ENCODE measurements around the gene PLK3.
A peak's percentile ranks its signal among the peaks of the same experiment; 100 is the strongest.
"Not testable (repeated sequence)": the region's sequence is repeated elsewhere in the genome, so short reads cannot be mapped to it uniquely, and the experiment has no call there.

Gene PLK3

GRCh38 chr1:44834328-44834727 is 34.2 kb downstream of the PLK3 start:
- Histone ChIP-seq H3K9me3 (ENCODE audit: control insufficient read depth, insufficient read depth, low read length) (no peaks in the 10 kb centered on the region), H3K27me3 (ENCODE audit: control insufficient read depth, insufficient read depth, low read length) (no peaks in the 10 kb centered on the region), H3K4me3 (ENCODE audit: low read depth, low read length) (no peak overlapping the region), H3K36me3 (ENCODE audit: control insufficient read depth, insufficient read depth, low read length) (no peaks in the 10 kb centered on the region), H3K9ac (ENCODE audit: low read depth, low read length) (no peak overlapping the region), H3K27ac (ENCODE audit: low read depth, low read length) (no peak overlapping the region), H3K4me1 (ENCODE audit: control insufficient read depth, insufficient read depth, low read length) (peaks cover 12% of the 10 kb centered on the region; the same call in 1 of the 2 replicates)

GRCh38 chr1:44835738-44836675 is 35.8 kb downstream of the PLK3 start:
- no peak overlapping the region for H3K9ac ChIP-seq (ENCODE audit: low read depth, low read length)

GRCh38 chr1:44838294-44838693 is 38.1 kb downstream of the PLK3 start:
- H3K4me1 ChIP-seq (ENCODE audit: control insufficient read depth, insufficient read depth, low read length); H3K9me3 ChIP-seq (ENCODE audit: control insufficient read depth, insufficient read depth, low read length); H3K27me3 ChIP-seq (ENCODE audit: control insufficient read depth, insufficient read depth, low read length); H3K36me3 ChIP-seq (ENCODE audit: control insufficient read depth, insufficient read depth, low read length); H3K9ac ChIP-seq (ENCODE audit: low read depth, low read length); H3K4me3 ChIP-seq (ENCODE audit: low read depth, low read length); H3K27ac ChIP-seq (ENCODE audit: low read depth, low read length): not testable (repeated sequence)

More at GRCh38 chr1:44835738-44836675, 35.8 kb downstream of the PLK3 start:
- Histone ChIP-seq H3K36me3 (ENCODE audit: control insufficient read depth, insufficient read depth, low read length) (no peaks in the 10 kb centered on the region), H3K27ac (ENCODE audit: low read depth, low read length) (no peak overlapping the region), H3K9me3 (ENCODE audit: control insufficient read depth, insufficient read depth, low read length) (no peaks in the 10 kb centered on the region), H3K4me1 (ENCODE audit: control insufficient read depth, insufficient read depth, low read length) (peaks cover 10% of the 10 kb centered on the region; the same call in 1 of the 2 replicates), H3K27me3 (ENCODE audit: control insufficient read depth, insufficient read depth, low read length) (no peaks in the 10 kb centered on the region), H3K4me3 (ENCODE audit: low read depth, low read length) (no peak overlapping the region)

- Histone ChIP-seq H3K4me3 (ENCODE audit: low read depth, low read length) (no peak overlapping the region), H3K27ac (ENCODE audit: low read depth, low read length) (no peak overlapping the region), H3K27me3 (ENCODE audit: control insufficient read depth, insufficient read depth, low read length) (0 out of 2 replicates have a peak, but pooled peaks cover 3% of the 10 kb centered on the region), H3K4me1 (ENCODE audit: control insufficient read depth, insufficient read depth, low read length) (no peaks in the 10 kb centered on the region), H3K36me3 (ENCODE audit: control insufficient read depth, insufficient read depth, low read length) (no peaks in the 10 kb centered on the region), H3K9ac (ENCODE audit: low read depth, low read length) (no peak overlapping the region), H3K9me3 (ENCODE audit: control insufficient read depth, insufficient read depth, low read length) (no peaks in the 10 kb centered on the region)
These were observed 39.4 kb downstream of the PLK3 start for GRCh38 chr1:44839576-44839975.

GRCh38 chr1:44842486-44842861 is 42.3 kb downstream of the PLK3 start:
- Histone ChIP-seq H3K27me3 (ENCODE audit: control insufficient read depth, insufficient read depth, low read length) (0 out of 2 replicates have a peak, but pooled peaks cover 3% of the 10 kb centered on the region), H3K4me3 (ENCODE audit: low read depth, low read length) (peak overlapping the region; percentile 76), H3K36me3 (ENCODE audit: control insufficient read depth, insufficient read depth, low read length) (no peaks in the 10 kb centered on the region), H3K9ac (ENCODE audit: low read depth, low read length) (no peak overlapping the region), H3K9me3 (ENCODE audit: control insufficient read depth, insufficient read depth, low read length) (no peaks in the 10 kb centered on the region), H3K4me1 (ENCODE audit: control insufficient read depth, insufficient read depth, low read length) (no peaks in the 10 kb centered on the region), H3K27ac (ENCODE audit: low read depth, low read length) (no peak overlapping the region)

GRCh38 chr1:44842862-44843655 is 42.9 kb downstream of the PLK3 start, which contains the start of gene PTCH2:
PTCH2 (minus strand) TSS chr1:44843253; CDS start chr1:44842932, 321 bp downstream.
- Histone ChIP-seq H3K9me3 (ENCODE audit: control insufficient read depth, insufficient read depth, low read length) (no peaks in the 10 kb centered on the region), H3K36me3 (ENCODE audit: control insufficient read depth, insufficient read depth, low read length) (no peaks in the 10 kb centered on the region), H3K27me3 (ENCODE audit: control insufficient read depth, insufficient read depth, low read length) (0 out of 2 replicates have a peak, but pooled peaks cover 3% of the 10 kb centered on the region), H3K9ac (ENCODE audit: low read depth, low read length) (no peak within 1 kb of the TSS), H3K4me3 (ENCODE audit: low read depth, low read length) (peak within 1 kb of the TSS; percentile 76), H3K4me1 (ENCODE audit: control insufficient read depth, insufficient read depth, low read length) (no peaks in the 10 kb centered on the region), H3K27ac (ENCODE audit: low read depth, low read length) (no peak within 1 kb of the TSS)

GRCh38 chr1:44846985-44847384 is 46.8 kb downstream of the PLK3 start:
- no peak overlapping the region for H3K4me3 ChIP-seq (ENCODE audit: low read depth, low read length)
- H3K4me1 ChIP-seq (ENCODE audit: control insufficient read depth, insufficient read depth, low read length), result peaks cover 4% of the 10 kb centered on the region; the same call in 1 of the 2 replicates
- H3K9me3 ChIP-seq (ENCODE audit: control insufficient read depth, insufficient read depth, low read length), result no peaks in the 10 kb centered on the region
- no peak overlapping the region for H3K9ac ChIP-seq (ENCODE audit: low read depth, low read length)
- 0 out of 2 replicates have a peak, but pooled peaks cover 3% of the 10 kb centered on the region for H3K27me3 ChIP-seq (ENCODE audit: control insufficient read depth, insufficient read depth, low read length)
- no peaks in the 10 kb centered on the region for H3K36me3 ChIP-seq (ENCODE audit: control insufficient read depth, insufficient read depth, low read length)
- H3K27ac ChIP-seq (ENCODE audit: low read depth, low read length), result no peak overlapping the region

GRCh38 chr1:44847845-44848244 is 47.7 kb downstream of the PLK3 start:
- Histone ChIP-seq H3K36me3 (ENCODE audit: control insufficient read depth, insufficient read depth, low read length) (no peaks in the 10 kb centered on the region), H3K27me3 (ENCODE audit: control insufficient read depth, insufficient read depth, low read length) (no peaks in the 10 kb centered on the region), H3K27ac (ENCODE audit: low read depth, low read length) (no peak overlapping the region), H3K9ac (ENCODE audit: low read depth, low read length) (no peak overlapping the region), H3K4me3 (ENCODE audit: low read depth, low read length) (no peak overlapping the region), H3K9me3 (ENCODE audit: control insufficient read depth, insufficient read depth, low read length) (no peaks in the 10 kb centered on the region), H3K4me1 (ENCODE audit: control insufficient read depth, insufficient read depth, low read length) (peaks cover 4% of the 10 kb centered on the region; the same call in 1 of the 2 replicates)

GRCh38 chr1:44848456-44849181 is 48.4 kb downstream of the PLK3 start:
- Histone ChIP-seq H3K27ac (ENCODE audit: low read depth, low read length) (peak overlapping the region; percentile 10), H3K9me3 (ENCODE audit: control insufficient read depth, insufficient read depth, low read length) (no peaks in the 10 kb centered on the region), H3K4me1 (ENCODE audit: control insufficient read depth, insufficient read depth, low read length) (peaks cover 4% of the 10 kb centered on the region; the same call in 1 of the 2 replicates), H3K9ac (ENCODE audit: low read depth, low read length) (no peak overlapping the region), H3K4me3 (ENCODE audit: low read depth, low read length) (no peak overlapping the region), H3K27me3 (ENCODE audit: control insufficient read depth, insufficient read depth, low read length) (no peaks in the 10 kb centered on the region), H3K36me3 (ENCODE audit: control insufficient read depth, insufficient read depth, low read length) (no peaks in the 10 kb centered on the region)

GRCh38 chr1:44849575-44850132 is 49.5 kb downstream of the PLK3 start:
- H3K27ac ChIP-seq (ENCODE audit: low read depth, low read length), result peak overlapping the region; percentile 10
- no peaks in the 10 kb centered on the region for H3K27me3 ChIP-seq (ENCODE audit: control insufficient read depth, insufficient read depth, low read length)
- H3K4me3 ChIP-seq (ENCODE audit: low read depth, low read length), result no peak overlapping the region
- H3K9me3 ChIP-seq (ENCODE audit: control insufficient read depth, insufficient read depth, low read length), result no peaks in the 10 kb centered on the region
- no peaks in the 10 kb centered on the region for H3K36me3 ChIP-seq (ENCODE audit: control insufficient read depth, insufficient read depth, low read length)
- peaks cover 4% of the 10 kb centered on the region; the same call in 1 of the 2 replicates for H3K4me1 ChIP-seq (ENCODE audit: control insufficient read depth, insufficient read depth, low read length)
- no peak overlapping the region for H3K9ac ChIP-seq (ENCODE audit: low read depth, low read length)
